Renal cortical epithelial cell (primary cell): ENCODE data around the gene SPATA13. TPM values are rescaled to one million over a fixed set of nuclear protein-coding genes. Genes with fewer than 3 reads are reported as not detected.

Experiments used
- DNase-seq: peaks from one replicate; pipeline ENCODE4 v3.0.0-alpha.2; 2011; ENCODE audit warnings: low read depth
- total RNA-seq: library from RNA; depleted of rRNA; stranded (reverse); fragments of >200 nt; gene quantifications from 2 replicates; pipeline ENCODE4 v1.2.3, GENCODE V29; 2014

The SPATA13 gene
- total RNA-seq, 1 donor from 2014 or later: 27.4 TPM

GRCh38 chr13:24166561-24166960 is 6.0 kb downstream of the SPATA13 start:
- no peak for DNase-seq

- DNase-seq: peak; percentile 30
Measured at GRCh38 chr13:24167666-24168391, 7.3 kb downstream of the SPATA13 start.

- no peak for DNase-seq
Measured at GRCh38 chr13:24168392-24168750, 7.9 kb downstream of the SPATA13 start.

- no peak for DNase-seq
Measured at GRCh38 chr13:24168979-24169378, 8.5 kb downstream of the SPATA13 start.

GRCh38 chr13:24172071-24172470 is 11.6 kb downstream of the SPATA13 start:
- no peak for DNase-seq

- no peak for DNase-seq
Measured at GRCh38 chr13:24173795-24174194, 13.3 kb downstream of the SPATA13 start.

GRCh38 chr13:24175847-24176246 is 15.3 kb downstream of the SPATA13 start:
- DNase-seq: no peak

GRCh38 chr13:24176351-24177101 is 16.0 kb downstream of the SPATA13 start:
- DNase-seq: no peak

- no peak for DNase-seq
Measured at GRCh38 chr13:24178847-24179485, 18.4 kb downstream of the SPATA13 start.

GRCh38 chr13:24179486-24179850 is 18.9 kb downstream of the SPATA13 start:
- no peak for DNase-seq

- peak; percentile 59 for DNase-seq
Measured at GRCh38 chr13:24180750-24181377, 20.3 kb downstream of the SPATA13 start.

- no peak for DNase-seq
Measured at GRCh38 chr13:24181991-24182702, 21.6 kb downstream of the SPATA13 start.

- DNase-seq: no peak
Measured at GRCh38 chr13:24182703-24183081, 22.2 kb downstream of the SPATA13 start.

GRCh38 chr13:24183741-24184182 is 23.2 kb downstream of the SPATA13 start:
- DNase-seq: peak; percentile 95

- peak; percentile 97 for DNase-seq
Measured at GRCh38 chr13:24184265-24184841, 23.8 kb downstream of the SPATA13 start.

GRCh38 chr13:24184882-24185281 is 24.4 kb downstream of the SPATA13 start:
- DNase-seq: peak; percentile 49

GRCh38 chr13:24185591-24186232 is 25.2 kb downstream of the SPATA13 start:
- peak; percentile 74 for DNase-seq

- DNase-seq: peak; percentile 61
Measured at GRCh38 chr13:24187185-24187584, 26.7 kb downstream of the SPATA13 start.

GRCh38 chr13:24192057-24192810 is 31.7 kb downstream of the SPATA13 start:
- DNase-seq: no peak

GRCh38 chr13:24192811-24193162 is 32.3 kb downstream of the SPATA13 start:
- no peak for DNase-seq
